IMR-90 (cell line): ENCODE results near the gene RER1. TPM values are rescaled to one million over a fixed set of nuclear protein-coding genes. Genes with fewer than 3 reads are reported as not detected.

Source experiments
- ATAC-seq: fragments of 200-7000 bp; cut with Tn5 transposase; 2 replicates; pipeline ENCODE4 v1.9.1; 2020; ENCODE audit warnings: low read depth, mild to moderate bottlenecking, moderate library complexity
- BruUV-seq: library from RNA; stranded (reverse); fragments of 400-500 nt; replicated peaks from 2 replicates; lab custom pipeline; 2021; lab: Mats Ljungman, UMichigan
- CTCF ChIA-PET: fragments of 300-600 bp; formaldehyde crosslinking; extraction: SDS; loops from one replicate; lab custom pipeline; 2021; ENCODE audit warnings: antibody characterized with exemption; lab: Yijun Ruan, JAX
- POLR2A ChIA-PET: fragments of 300-600 bp; sonication (Branson Sonifier 250); formaldehyde crosslinking; loops from one replicate; lab custom pipeline; 2022; ENCODE audit warnings: antibody characterized with exemption; ENCODE audit not compliant: unreplicated experiment; lab: Charles Lee
- DNase-seq: peaks from one replicate; pipeline ENCODE4 v3.0.0; 2013
- H2AFZ ChIP-seq: replicated peaks from 2 replicates; pipeline ENCODE3; 2013; ENCODE audit warnings: low read length, mild to moderate bottlenecking; ENCODE audit not compliant: poor library complexity
- H2AK5ac ChIP-seq: 2 replicates; pipeline ENCODE4 v1.6.1; 2013; ENCODE audit warnings: low read depth, low read length, inconsistent platforms
- H2AK9ac ChIP-seq: replicated peaks from 2 replicates; pipeline ENCODE3; 2013; ENCODE audit warnings: mild to moderate bottlenecking, low read depth, low read length, moderate library complexity; ENCODE audit not compliant: poor library complexity
- H2BK120ac ChIP-seq: 2 replicates; pipeline ENCODE4 v1.6.1; 2013; ENCODE audit warnings: low read depth, low read length, inconsistent platforms
- H2BK15ac ChIP-seq: 3 replicates; pipeline ENCODE4 v1.6.1; 2013; ENCODE audit warnings: low read depth, low read length, inconsistent platforms
- H2BK20ac ChIP-seq: 2 replicates; pipeline ENCODE4 v1.6.1; 2013; ENCODE audit warnings: low read depth, mild to moderate bottlenecking, inconsistent platforms, low read length, moderate library complexity
- H2BK5ac ChIP-seq: 2 replicates; pipeline ENCODE4 v1.6.1; 2013; ENCODE audit warnings: mild to moderate bottlenecking, low read depth, low read length, inconsistent platforms; ENCODE audit not compliant: poor library complexity, severe bottlenecking
- H3K14ac ChIP-seq: replicated peaks from 2 replicates; pipeline ENCODE4 v1.6.1; 2013; ENCODE audit warnings: low read depth, low read length, inconsistent platforms
- H3K18ac ChIP-seq: 2 replicates; pipeline ENCODE4 v1.6.1; 2013; ENCODE audit warnings: low read depth, low read length, control low read depth
- H3K23ac ChIP-seq: 2 replicates; pipeline ENCODE4 v1.6.1; 2013; ENCODE audit warnings: low read depth, low read length, inconsistent platforms
- H3K27ac ChIP-seq: 2 replicates; pipeline ENCODE4 v1.5.1; 2013; ENCODE audit warnings: mild to moderate bottlenecking, control low read depth, low read length; ENCODE audit not compliant: insufficient read depth
- H3K27me3 ChIP-seq: 2 replicates; pipeline ENCODE4 v1.6.1; 2013; ENCODE audit warnings: low read length; ENCODE audit not compliant: control insufficient read depth, insufficient read depth
- H3K36me3 ChIP-seq: 2 replicates; pipeline ENCODE4 v1.6.1; 2013; ENCODE audit warnings: low read length, mixed read lengths; ENCODE audit not compliant: control insufficient read depth, insufficient read depth
- H3K4ac ChIP-seq: 2 replicates; pipeline ENCODE4 v1.6.1; 2013; ENCODE audit warnings: low read depth, low read length, inconsistent platforms
- H3K4me1 ChIP-seq: 2 replicates; pipeline ENCODE4 v1.6.1; 2013; ENCODE audit warnings: low read length, mixed read lengths; ENCODE audit not compliant: control insufficient read depth, insufficient read depth
- H3K4me2 ChIP-seq: 2 replicates; pipeline ENCODE4 v1.6.1; 2013; ENCODE audit warnings: low read depth, mild to moderate bottlenecking, control low read depth, low read length, moderate library complexity
- H3K4me3 ChIP-seq: 2 replicates; pipeline ENCODE4 v1.5.1; 2013; ENCODE audit warnings: low read depth, mild to moderate bottlenecking, control low read depth, low read length, moderate library complexity; ENCODE audit not compliant: insufficient read depth
- H3K56ac ChIP-seq: 2 replicates; pipeline ENCODE4 v1.6.1; 2013; ENCODE audit warnings: low read length, inconsistent platforms; ENCODE audit not compliant: insufficient read depth; ENCODE audit errors: extremely low read depth
- H3K79me1 ChIP-seq, 2 experiments: 2 replicates each; pipeline ENCODE4 v1.6.1; 2013; ENCODE audit warnings: low read length in 2 of 2, inconsistent platforms in 1 of 2, low read depth in 1 of 2
- H3K9ac ChIP-seq: 2 replicates; pipeline ENCODE4 v1.6.1; 2013; ENCODE audit warnings: low read depth, low read length, control low read depth
- H3K9me1 ChIP-seq: 2 replicates; pipeline ENCODE4 v1.6.1; 2013; ENCODE audit warnings: low read length, inconsistent platforms; ENCODE audit not compliant: insufficient read depth
- H3K9me3 ChIP-seq: 2 replicates; pipeline ENCODE4 v1.6.1; 2013; ENCODE audit warnings: low read length; ENCODE audit not compliant: control insufficient read depth, insufficient read depth
- H4K20me1 ChIP-seq: 2 replicates; pipeline ENCODE4 v1.6.1; 2013; ENCODE audit warnings: low read length, inconsistent platforms; ENCODE audit not compliant: insufficient read depth
- H4K5ac ChIP-seq: 2 replicates; pipeline ENCODE4 v1.6.1; 2013; ENCODE audit warnings: mild to moderate bottlenecking, low read depth, low read length, control low read depth
- H4K8ac ChIP-seq, 2 experiments: 2 replicates each; pipeline ENCODE4 v1.6.1; 2013; ENCODE audit warnings: low read depth in 2 of 2, low read length in 2 of 2, control low read depth in 1 of 2, inconsistent platforms in 1 of 2
- H4K91ac ChIP-seq: 2 replicates; pipeline ENCODE4 v1.6.1; 2013; ENCODE audit warnings: low read depth, low read length, inconsistent platforms; ENCODE audit not compliant: insufficient read depth
- BHLHE40 ChIP-seq: fragments of 150-350 bp; IDR thresholded peaks from 2 replicates; pipeline ENCODE4 v1.6.1; 2016; ENCODE audit warnings: mild to moderate bottlenecking, low read depth, low read length
- CEBPB ChIP-seq: IDR thresholded peaks from 2 replicates; pipeline ENCODE4 v1.6.1; 2012; ENCODE audit warnings: low read depth, low read length, improper control_type of control experiment
- CHD1 ChIP-seq: IDR thresholded peaks from 2 replicates; pipeline ENCODE4 v1.6.1; 2012; ENCODE audit warnings: low read depth, low read length, improper control_type of control experiment
- FOS ChIP-seq: fragments of 150-350 bp; IDR thresholded peaks from 2 replicates; pipeline ENCODE4 v1.6.1; 2016; ENCODE audit warnings: low read depth, low read length
- MAFK ChIP-seq: IDR thresholded peaks from 2 replicates; pipeline ENCODE4 v1.6.1; 2012; ENCODE audit warnings: low read depth, low read length, improper control_type of control experiment
- MAZ ChIP-seq: IDR thresholded peaks from 2 replicates; pipeline ENCODE4 v1.6.1; 2012; ENCODE audit warnings: low read depth, mild to moderate bottlenecking, low read length, improper control_type of control experiment, moderate library complexity, borderline replicate concordance
- MXI1 ChIP-seq: IDR thresholded peaks from 2 replicates; pipeline ENCODE4 v1.6.1; 2012; ENCODE audit warnings: low read depth, mild to moderate bottlenecking, low read length, moderate library complexity, borderline replicate concordance
- NFE2L2 ChIP-seq: fragments of 150-350 bp; IDR thresholded peaks from 2 replicates; pipeline ENCODE4 v1.6.1; 2016; ENCODE audit warnings: low read depth, mild to moderate bottlenecking, low read length
- POLR2A ChIP-seq: IDR thresholded peaks from 2 replicates; pipeline ENCODE4 v1.6.1; 2012; ENCODE audit warnings: mild to moderate bottlenecking, low read depth, low read length
- RAD21 ChIP-seq: IDR thresholded peaks from 2 replicates; pipeline ENCODE4 v1.6.1; 2012; ENCODE audit warnings: low read length, improper control_type of control experiment
- RCOR1 ChIP-seq: IDR thresholded peaks from 2 replicates; pipeline ENCODE4 v1.6.1; 2012; ENCODE audit warnings: mild to moderate bottlenecking, low read length, improper control_type of control experiment; ENCODE audit not compliant: insufficient replicate concordance
- RFX5 ChIP-seq: IDR thresholded peaks from 2 replicates; pipeline ENCODE4 v1.8.0; 2012; ENCODE audit warnings: low read depth, mild to moderate bottlenecking, low read length, moderate library complexity
- SMC3 ChIP-seq: fragments of 150-350 bp; IDR thresholded peaks from 2 replicates; pipeline ENCODE4 v1.6.1; 2016; ENCODE audit warnings: low read depth, mild to moderate bottlenecking, antibody characterized with exemption, low read length, moderate library complexity
- WGBS, 2 experiments: methylation state at CpG; one replicate each; pipeline versions ENCODE4 v1.1.5 to v1.1.7; 2013; ENCODE audit warnings: missing lambda C conversion rate in 2 of 2; ENCODE audit not compliant: insufficient read length in 1 of 2; ENCODE audit errors: extremely low coverage in 2 of 2; 5-methylcytosine and 5-hydroxymethylcytosine counted together
- dilution Hi-C: fragments of 300-500 bp; cut with HindIII; formaldehyde crosslinking; loops from one replicate; pipeline ENCODE4 v1.14.3; 2018; ENCODE audit warnings: low sequenced_read_pairs; ENCODE audit not compliant: unreplicated experiment
- in situ Hi-C: fragments of 300-500 bp; cut with MboI; formaldehyde crosslinking; loops from 3 replicates; pipeline ENCODE4 v1.14.3; 2019; ENCODE audit warnings: low sequenced_read_pairs, inconsistent platforms, mixed read lengths
- intact Hi-C: fragments of 100-400 bp; cut with micrococcal nuclease; formaldehyde crosslinking; loops from 2 replicates; pipeline ENCODE4 v1.10.0; 2022
- polyA plus RNA-seq, 3 experiments: library from polyadenylated mRNA; depleted of rRNA; stranded (reverse); fragments of >200 nt; gene quantifications; 2 replicates each; pipeline ENCODE4 v1.2.3, GENCODE V29; 2012; ENCODE audit warnings: low replicate concordance in 1 of 3
- total RNA-seq: library from RNA; depleted of rRNA; stranded (reverse); fragments of >200 nt; gene quantifications from 2 replicates; pipeline ENCODE4 v1.2.3, GENCODE V29; 2012
- TF ChIP-seq, protein P1 (sequence below): fragments of 150-350 bp; IDR thresholded peaks from 2 replicates; pipeline ENCODE4 v1.6.1; 2016; ENCODE audit warnings: low read depth, mild to moderate bottlenecking, low read length, moderate library complexity, borderline replicate concordance
- TF ChIP-seq, protein P2 (sequence below): conservative IDR thresholded peaks from 2 replicates; pipeline ENCODE4 v1.5.1; 2012; ENCODE audit warnings: mild to moderate bottlenecking, low read depth, low read length, improper control_type of control experiment
- TF ChIP-seq, protein P3 (sequence below): fragments of 150-350 bp; IDR thresholded peaks from 2 replicates; pipeline ENCODE4 v1.6.1; 2017; ENCODE audit warnings: mild to moderate bottlenecking, antibody characterized with exemption, low read length, low read depth

RER1 gene
- total and polyA plus RNA-seq, 2 of the 4 experiments (the other 2 are of a cell fraction): 47.1 to 240 TPM

DNA sequence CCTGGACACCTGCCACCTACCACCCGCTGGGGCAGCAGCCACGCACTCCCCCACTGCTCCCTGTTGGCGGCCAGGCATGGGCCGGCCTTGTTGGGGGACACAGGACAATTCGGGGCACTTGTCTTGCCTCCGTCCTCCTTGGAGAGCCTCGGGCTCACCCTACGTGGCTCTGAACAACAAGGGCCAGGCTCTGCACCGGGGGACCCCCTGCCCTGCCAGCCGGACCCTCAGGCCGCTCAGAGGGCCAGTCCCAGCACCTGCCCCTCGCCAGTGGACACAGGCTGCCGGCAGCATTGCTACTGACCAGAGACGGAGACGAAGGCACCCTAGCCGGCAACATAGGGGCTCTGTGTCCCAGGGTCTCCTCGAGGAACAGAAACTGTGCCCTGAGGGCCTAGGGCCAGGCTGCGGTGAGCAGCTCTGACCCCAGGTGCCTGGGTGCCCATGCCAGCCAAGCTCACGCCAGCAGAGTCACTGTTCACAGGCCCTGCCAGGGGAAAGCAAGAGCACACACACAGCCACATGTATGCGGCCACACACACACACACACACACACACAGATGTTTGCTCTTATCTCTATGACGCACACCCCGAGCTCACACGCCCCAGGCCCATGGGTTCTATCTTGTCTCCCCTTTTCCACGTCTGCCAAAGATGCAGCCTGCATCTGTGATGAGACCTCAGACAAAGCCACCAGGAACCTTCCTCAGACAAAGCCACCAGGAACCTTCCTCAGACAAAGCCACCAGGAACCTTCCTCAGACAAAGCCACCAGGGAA, 46.2 kb upstream of the RER1 start:
- ChIA-PET POLR2A (no interaction called here), CTCF (no interaction called here)
- no peaks in the 10 kb centered on the region for H3K36me3 ChIP-seq
- H3K4ac ChIP-seq: no peak overlapping the region
- no peak overlapping the region for H4K8ac ChIP-seq
- H2AFZ ChIP-seq: no peak overlapping the region
- H3K27ac ChIP-seq: no peak overlapping the region
- DNase-seq (no peak), ATAC-seq (no peak)
- dilution Hi-C loops (no loop called here), in situ Hi-C loops (no loop called here), intact Hi-C loops (no loop called here)
- H2BK15ac ChIP-seq: no peak overlapping the region
- TF ChIP-seq CEBPB (no peak), MAZ (no peak), SMC3 (no peak), RCOR1 (no peak), NFE2L2 (no peak), CHD1 (no peak), RFX5 (no peak), RAD21 (no peak), MXI1 (no peak), BHLHE40 (no peak), POLR2A (no peak), FOS (no peak), MAFK (no peak)
- TF ChIP-seq, protein P1, sequence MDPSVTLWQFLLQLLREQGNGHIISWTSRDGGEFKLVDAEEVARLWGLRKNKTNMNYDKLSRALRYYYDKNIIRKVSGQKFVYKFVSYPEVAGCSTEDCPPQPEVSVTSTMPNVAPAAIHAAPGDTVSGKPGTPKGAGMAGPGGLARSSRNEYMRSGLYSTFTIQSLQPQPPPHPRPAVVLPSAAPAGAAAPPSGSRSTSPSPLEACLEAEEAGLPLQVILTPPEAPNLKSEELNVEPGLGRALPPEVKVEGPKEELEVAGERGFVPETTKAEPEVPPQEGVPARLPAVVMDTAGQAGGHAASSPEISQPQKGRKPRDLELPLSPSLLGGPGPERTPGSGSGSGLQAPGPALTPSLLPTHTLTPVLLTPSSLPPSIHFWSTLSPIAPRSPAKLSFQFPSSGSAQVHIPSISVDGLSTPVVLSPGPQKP: no peak
- TF ChIP-seq, protein P2, sequence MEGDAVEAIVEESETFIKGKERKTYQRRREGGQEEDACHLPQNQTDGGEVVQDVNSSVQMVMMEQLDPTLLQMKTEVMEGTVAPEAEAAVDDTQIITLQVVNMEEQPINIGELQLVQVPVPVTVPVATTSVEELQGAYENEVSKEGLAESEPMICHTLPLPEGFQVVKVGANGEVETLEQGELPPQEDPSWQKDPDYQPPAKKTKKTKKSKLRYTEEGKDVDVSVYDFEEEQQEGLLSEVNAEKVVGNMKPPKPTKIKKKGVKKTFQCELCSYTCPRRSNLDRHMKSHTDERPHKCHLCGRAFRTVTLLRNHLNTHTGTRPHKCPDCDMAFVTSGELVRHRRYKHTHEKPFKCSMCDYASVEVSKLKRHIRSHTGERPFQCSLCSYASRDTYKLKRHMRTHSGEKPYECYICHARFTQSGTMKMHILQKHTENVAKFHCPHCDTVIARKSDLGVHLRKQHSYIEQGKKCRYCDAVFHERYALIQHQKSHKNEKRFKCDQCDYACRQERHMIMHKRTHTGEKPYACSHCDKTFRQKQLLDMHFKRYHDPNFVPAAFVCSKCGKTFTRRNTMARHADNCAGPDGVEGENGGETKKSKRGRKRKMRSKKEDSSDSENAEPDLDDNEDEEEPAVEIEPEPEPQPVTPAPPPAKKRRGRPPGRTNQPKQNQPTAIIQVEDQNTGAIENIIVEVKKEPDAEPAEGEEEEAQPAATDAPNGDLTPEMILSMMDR: no peak
- TF ChIP-seq, protein P3, sequence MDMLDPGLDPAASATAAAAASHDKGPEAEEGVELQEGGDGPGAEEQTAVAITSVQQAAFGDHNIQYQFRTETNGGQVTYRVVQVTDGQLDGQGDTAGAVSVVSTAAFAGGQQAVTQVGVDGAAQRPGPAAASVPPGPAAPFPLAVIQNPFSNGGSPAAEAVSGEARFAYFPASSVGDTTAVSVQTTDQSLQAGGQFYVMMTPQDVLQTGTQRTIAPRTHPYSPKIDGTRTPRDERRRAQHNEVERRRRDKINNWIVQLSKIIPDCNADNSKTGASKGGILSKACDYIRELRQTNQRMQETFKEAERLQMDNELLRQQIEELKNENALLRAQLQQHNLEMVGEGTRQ: no peak
- H3K4me3 ChIP-seq: no peak overlapping the region
- no peak overlapping the region for H2AK9ac ChIP-seq
- H3K27me3 ChIP-seq: no peaks in the 10 kb centered on the region; the same call in 1 of the 2 replicates
- no peak overlapping the region for H3K14ac ChIP-seq
- no peak overlapping the region for H3K9ac ChIP-seq
- H4K5ac ChIP-seq: no peak overlapping the region
- no peak overlapping the region for H3K18ac ChIP-seq
- no peaks in the 10 kb centered on the region for H3K79me1 ChIP-seq
- BruUV-seq: no TSS peak
- H2BK120ac ChIP-seq: no peak overlapping the region
- H3K56ac ChIP-seq: no peak overlapping the region
- 85% methylated on average over 5 of the region's 24 CpGs; no CpG with 5 or more reads in 1 of the 2 experiments for WGBS, 2 experiments
- no peak overlapping the region for H3K4me2 ChIP-seq
- H2AK5ac ChIP-seq: no peak overlapping the region
- H3K23ac ChIP-seq: no peak overlapping the region
- no peaks in the 10 kb centered on the region for H3K9me3 ChIP-seq
- H2BK20ac ChIP-seq: no peak overlapping the region
- no peaks in the 10 kb centered on the region for H3K9me1 ChIP-seq
- H4K20me1 ChIP-seq: no peaks in the 10 kb centered on the region
- H4K91ac ChIP-seq: no peak overlapping the region
- no peak overlapping the region for H2BK5ac ChIP-seq
- H3K4me1 ChIP-seq: no peaks in the 10 kb centered on the region
